HEK293 (cell line): ENCODE results near the gene TYRO3.

Source experiments
- CTCF ChIA-PET: fragments of 350-600 bp; formaldehyde crosslinking; extraction: SDS; loops from one replicate; lab custom pipeline; 2021; ENCODE audit warnings: antibody characterized with exemption; lab: Yijun Ruan, JAX
- POLR2A ChIA-PET: fragments of 300-600 bp; formaldehyde crosslinking; extraction: SDS; loops from one replicate; lab custom pipeline; 2020; ENCODE audit warnings: antibody characterized with exemption, inconsistent platforms; lab: Yijun Ruan, JAX
- H3K27ac ChIP-seq: fragments of 200-500 bp; sonication (Bioruptor generic); 2 replicates; pipeline ENCODE4 v1.5.1; 2014; ENCODE audit warnings: low read depth, low read length, control low read depth, inconsistent platforms; ENCODE audit errors: extremely low read depth
- H3K36me3 ChIP-seq, 2 experiments: fragments of 200-500 bp in 1 of 2; sonication (Bioruptor generic) in 1 of 2; 1 replicate in 1 of 2; 2 replicates in 1 of 2; pipeline ENCODE4 v1.5.1; 2014 to 2017; ENCODE audit warnings: inconsistent platforms in 2 of 2, low read length in 2 of 2; ENCODE audit not compliant: control insufficient read depth in 2 of 2, insufficient read depth in 1 of 2
- H3K4me1 ChIP-seq: fragments of 200-500 bp; sonication (Bioruptor generic); 2 replicates; pipeline ENCODE4 v1.5.1; 2014; ENCODE audit warnings: mild to moderate bottlenecking, low read length, inconsistent platforms; ENCODE audit not compliant: control insufficient read depth, insufficient read depth
- H3K4me3 ChIP-seq: 2 replicates; pipeline ENCODE4 v1.5.1; 2011; ENCODE audit warnings: low read depth, mild to moderate bottlenecking, control low read depth, low read length, moderate library complexity
- H3K9me3 ChIP-seq: fragments of 200-500 bp; sonication (Bioruptor generic); 2 replicates; pipeline ENCODE4 v1.5.1; 2014; ENCODE audit warnings: low read depth, low read length, inconsistent platforms; ENCODE audit not compliant: control insufficient read depth, insufficient read depth
- ATF2 ChIP-seq: fragments of 450-650 bp; formaldehyde crosslinking; IDR thresholded peaks from 2 replicates; pipeline ENCODE4 v1.5.1; 2016; ENCODE audit warnings: missing biosample characterization, missing genetic modification characterization, low read depth
- REPIN1 ChIP-seq: fragments of 450-650 bp; formaldehyde crosslinking; IDR thresholded peaks from 2 replicates; pipeline ENCODE4 v1.5.1; 2017; ENCODE audit warnings: missing biosample characterization, missing genetic modification characterization, low read depth
- WT1 ChIP-seq: fragments of 450-650 bp; formaldehyde crosslinking; IDR thresholded peaks from 2 replicates; pipeline ENCODE4 v1.5.1; 2016; ENCODE audit warnings: missing biosample characterization, missing genetic modification characterization
- ZBTB48 ChIP-seq: fragments of 450-650 bp; formaldehyde crosslinking; IDR thresholded peaks from 2 replicates; pipeline ENCODE4 v1.5.1; 2016; ENCODE audit warnings: missing biosample characterization, missing genetic modification characterization
- ZNF341 ChIP-seq: fragments of 450-650 bp; formaldehyde crosslinking; IDR thresholded peaks from 2 replicates; pipeline ENCODE4; 2016; ENCODE audit warnings: low read depth, missing biosample characterization, missing genetic modification characterization
- ZNF514 ChIP-seq: fragments of 450-650 bp; formaldehyde crosslinking; IDR thresholded peaks from 2 replicates; pipeline ENCODE4 v1.5.1; 2016; ENCODE audit warnings: missing biosample characterization, missing genetic modification characterization
- ZNF544 ChIP-seq: fragments of 450-650 bp; formaldehyde crosslinking; IDR thresholded peaks from 2 replicates; pipeline ENCODE4 v1.5.0; 2017; ENCODE audit warnings: missing biosample characterization, missing genetic modification characterization
- ZNF560 ChIP-seq: fragments of 450-650 bp; formaldehyde crosslinking; IDR thresholded peaks from 2 replicates; pipeline ENCODE4 v1.5.1; 2017; ENCODE audit warnings: missing biosample characterization, missing genetic modification characterization, borderline replicate concordance
- ZNF585B ChIP-seq: fragments of 450-650 bp; formaldehyde crosslinking; IDR thresholded peaks from 2 replicates; pipeline ENCODE4 v1.5.1; 2016; ENCODE audit warnings: missing biosample characterization, missing genetic modification characterization
- ZNF629 ChIP-seq: fragments of 450-650 bp; formaldehyde crosslinking; IDR thresholded peaks from 2 replicates; pipeline ENCODE4 v1.5.1; 2017; ENCODE audit warnings: missing biosample characterization, missing genetic modification characterization
- ZNF664 ChIP-seq: fragments of 450-650 bp; formaldehyde crosslinking; IDR thresholded peaks from 2 replicates; pipeline ENCODE4 v1.5.1; 2016; ENCODE audit warnings: missing biosample characterization, missing genetic modification characterization
- ZNF677 ChIP-seq: fragments of 450-650 bp; IDR thresholded peaks from 2 replicates; pipeline ENCODE4 v1.5.0; 2018; ENCODE audit warnings: missing biosample characterization, mild to moderate bottlenecking, missing genetic modification characterization, moderate library complexity
- TF ChIP-seq, protein P1 (sequence below): fragments of 450-650 bp; formaldehyde crosslinking; conservative IDR thresholded peaks from 2 replicates; pipeline ENCODE4 v1.5.1; 2016; ENCODE audit warnings: low read depth, missing biosample characterization, missing genetic modification characterization
- TF ChIP-seq, protein P2 (sequence below): fragments of 450-650 bp; formaldehyde crosslinking; IDR thresholded peaks from 2 replicates; pipeline ENCODE4 v1.5.1; 2017; ENCODE audit warnings: missing biosample characterization, missing genetic modification characterization
- TF ChIP-seq, protein P3 (sequence below): fragments of 450-650 bp; formaldehyde crosslinking; IDR thresholded peaks from 2 replicates; pipeline ENCODE4 v1.5.1; 2017; ENCODE audit warnings: missing biosample characterization, missing genetic modification characterization

Gene TYRO3

GRCh38 chr15:41564286-41564959, 5.4 kb downstream of the TYRO3 start (continued):
- TF ChIP-seq, protein P1, sequence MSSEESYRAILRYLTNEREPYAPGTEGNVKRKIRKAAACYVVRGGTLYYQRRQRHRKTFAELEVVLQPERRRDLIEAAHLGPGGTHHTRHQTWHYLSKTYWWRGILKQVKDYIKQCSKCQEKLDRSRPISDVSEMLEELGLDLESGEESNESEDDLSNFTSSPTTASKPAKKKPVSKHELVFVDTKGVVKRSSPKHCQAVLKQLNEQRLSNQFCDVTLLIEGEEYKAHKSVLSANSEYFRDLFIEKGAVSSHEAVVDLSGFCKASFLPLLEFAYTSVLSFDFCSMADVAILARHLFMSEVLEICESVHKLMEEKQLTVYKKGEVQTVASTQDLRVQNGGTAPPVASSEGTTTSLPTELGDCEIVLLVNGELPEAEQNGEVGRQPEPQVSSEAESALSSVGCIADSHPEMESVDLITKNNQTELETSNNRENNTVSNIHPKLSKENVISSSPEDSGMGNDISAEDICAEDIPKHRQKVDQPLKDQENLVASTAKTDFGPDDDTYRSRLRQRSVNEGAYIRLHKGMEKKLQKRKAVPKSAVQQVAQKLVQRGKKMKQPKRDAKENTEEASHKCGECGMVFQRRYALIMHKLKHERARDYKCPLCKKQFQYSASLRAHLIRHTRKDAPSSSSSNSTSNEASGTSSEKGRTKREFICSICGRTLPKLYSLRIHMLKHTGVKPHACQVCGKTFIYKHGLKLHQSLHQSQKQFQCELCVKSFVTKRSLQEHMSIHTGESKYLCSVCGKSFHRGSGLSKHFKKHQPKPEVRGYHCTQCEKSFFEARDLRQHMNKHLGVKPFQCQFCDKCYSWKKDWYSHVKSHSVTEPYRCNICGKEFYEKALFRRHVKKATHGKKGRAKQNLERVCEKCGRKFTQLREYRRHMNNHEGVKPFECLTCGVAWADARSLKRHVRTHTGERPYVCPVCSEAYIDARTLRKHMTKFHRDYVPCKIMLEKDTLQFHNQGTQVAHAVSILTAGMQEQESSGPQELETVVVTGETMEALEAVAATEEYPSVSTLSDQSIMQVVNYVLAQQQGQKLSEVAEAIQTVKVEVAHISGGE (tag by site-specific recombination): no peak
- TF ChIP-seq ZNF514 (tag by site-specific recombination) (no peak), ZNF585B (tag by site-specific recombination) (no peak), ZNF664 (tag by site-specific recombination) (no peak), ZNF544 (tag by site-specific recombination) (no peak), ATF2 (tag by site-specific recombination) (peak; percentile 51), REPIN1 (tag by site-specific recombination) (no peak), ZNF341 (tag by site-specific recombination) (peak; percentile 12; the same call in 1 of the 2 replicates), ZNF560 (no peak), WT1 (no peak; the same call in 1 of the 2 replicates)
- TF ChIP-seq, protein P2, sequence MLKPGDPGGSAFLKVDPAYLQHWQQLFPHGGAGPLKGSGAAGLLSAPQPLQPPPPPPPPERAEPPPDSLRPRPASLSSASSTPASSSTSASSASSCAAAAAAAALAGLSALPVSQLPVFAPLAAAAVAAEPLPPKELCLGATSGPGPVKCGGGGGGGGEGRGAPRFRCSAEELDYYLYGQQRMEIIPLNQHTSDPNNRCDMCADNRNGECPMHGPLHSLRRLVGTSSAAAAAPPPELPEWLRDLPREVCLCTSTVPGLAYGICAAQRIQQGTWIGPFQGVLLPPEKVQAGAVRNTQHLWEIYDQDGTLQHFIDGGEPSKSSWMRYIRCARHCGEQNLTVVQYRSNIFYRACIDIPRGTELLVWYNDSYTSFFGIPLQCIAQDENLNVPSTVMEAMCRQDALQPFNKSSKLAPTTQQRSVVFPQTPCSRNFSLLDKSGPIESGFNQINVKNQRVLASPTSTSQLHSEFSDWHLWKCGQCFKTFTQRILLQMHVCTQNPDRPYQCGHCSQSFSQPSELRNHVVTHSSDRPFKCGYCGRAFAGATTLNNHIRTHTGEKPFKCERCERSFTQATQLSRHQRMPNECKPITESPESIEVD: no peak
- TF ChIP-seq, protein P3, sequence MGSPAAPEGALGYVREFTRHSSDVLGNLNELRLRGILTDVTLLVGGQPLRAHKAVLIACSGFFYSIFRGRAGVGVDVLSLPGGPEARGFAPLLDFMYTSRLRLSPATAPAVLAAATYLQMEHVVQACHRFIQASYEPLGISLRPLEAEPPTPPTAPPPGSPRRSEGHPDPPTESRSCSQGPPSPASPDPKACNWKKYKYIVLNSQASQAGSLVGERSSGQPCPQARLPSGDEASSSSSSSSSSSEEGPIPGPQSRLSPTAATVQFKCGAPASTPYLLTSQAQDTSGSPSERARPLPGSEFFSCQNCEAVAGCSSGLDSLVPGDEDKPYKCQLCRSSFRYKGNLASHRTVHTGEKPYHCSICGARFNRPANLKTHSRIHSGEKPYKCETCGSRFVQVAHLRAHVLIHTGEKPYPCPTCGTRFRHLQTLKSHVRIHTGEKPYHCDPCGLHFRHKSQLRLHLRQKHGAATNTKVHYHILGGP (tag by site-specific recombination): no peak

DNA sequence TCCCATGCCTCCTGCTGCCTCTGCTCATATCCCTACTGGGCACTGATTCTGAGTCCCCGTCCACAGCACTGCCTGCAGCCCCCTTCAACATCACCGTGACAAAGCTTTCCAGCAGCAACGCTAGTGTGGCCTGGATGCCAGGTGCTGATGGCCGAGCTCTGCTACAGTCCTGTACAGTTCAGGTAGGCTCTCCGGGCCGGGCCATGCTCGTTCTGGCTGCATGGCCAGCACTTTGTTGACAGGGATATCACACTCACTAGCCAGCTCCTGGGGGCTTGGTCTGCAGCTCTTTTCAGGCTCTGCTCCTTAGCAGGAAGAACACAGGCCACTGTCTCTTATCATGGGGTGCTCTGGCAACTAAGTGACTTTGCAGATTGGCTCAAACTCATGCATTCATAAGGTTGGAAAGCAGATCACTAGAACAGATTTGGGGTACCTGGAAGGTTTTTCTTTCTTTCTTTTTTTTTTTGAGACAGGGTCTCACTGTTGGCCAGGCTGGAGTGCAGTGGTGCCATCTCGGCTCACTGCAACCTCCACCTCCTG, 6.0 kb downstream of the TYRO3 start:
- Histone ChIP-seq H3K4me3 (no peak overlapping the region), H3K36me3 (peaks cover 0 to 28% of the 10 kb centered on the region in 2 experiments; a peak in 1 of 3 replicates), H3K27ac (no peak overlapping the region), H3K4me1 (peaks cover 3% of the 10 kb centered on the region), H3K9me3 (no peaks in the 10 kb centered on the region)
- POLR2A ChIA-PET: interaction anchor here (1.3 kb wide), 1 partner anchor 21 kb away, joined by 4 read pairs; no protein-coding TSS in a partner anchor
- no peak for TF ChIP-seq ATF2 (tag by site-specific recombination)
- no peak for TF ChIP-seq ZBTB48
- TF ChIP-seq ZNF677 (tag by site-specific recombination): no peak
- no peak for TF ChIP-seq ZNF629 (tag by site-specific recombination)
- CTCF ChIA-PET: interaction anchor here (0.6 to 0.7 kb wide), 3 partner anchors 21 to 209 kb away, joined by 3 to 7 read pairs (median 6); no protein-coding TSS in a partner anchor
